NCI-H69 (cell line): Measurements from ENCODE around the gene MELK.
"Not testable (repeated sequence)": the region's sequence is repeated elsewhere in the genome, so short reads cannot be mapped to it uniquely, and the experiment has no call there.

Source experiments
- DNase-seq: peaks from one replicate; lab custom pipeline; 2025; lab: John Stamatoyannopoulos, UW

MELK gene

DNA sequence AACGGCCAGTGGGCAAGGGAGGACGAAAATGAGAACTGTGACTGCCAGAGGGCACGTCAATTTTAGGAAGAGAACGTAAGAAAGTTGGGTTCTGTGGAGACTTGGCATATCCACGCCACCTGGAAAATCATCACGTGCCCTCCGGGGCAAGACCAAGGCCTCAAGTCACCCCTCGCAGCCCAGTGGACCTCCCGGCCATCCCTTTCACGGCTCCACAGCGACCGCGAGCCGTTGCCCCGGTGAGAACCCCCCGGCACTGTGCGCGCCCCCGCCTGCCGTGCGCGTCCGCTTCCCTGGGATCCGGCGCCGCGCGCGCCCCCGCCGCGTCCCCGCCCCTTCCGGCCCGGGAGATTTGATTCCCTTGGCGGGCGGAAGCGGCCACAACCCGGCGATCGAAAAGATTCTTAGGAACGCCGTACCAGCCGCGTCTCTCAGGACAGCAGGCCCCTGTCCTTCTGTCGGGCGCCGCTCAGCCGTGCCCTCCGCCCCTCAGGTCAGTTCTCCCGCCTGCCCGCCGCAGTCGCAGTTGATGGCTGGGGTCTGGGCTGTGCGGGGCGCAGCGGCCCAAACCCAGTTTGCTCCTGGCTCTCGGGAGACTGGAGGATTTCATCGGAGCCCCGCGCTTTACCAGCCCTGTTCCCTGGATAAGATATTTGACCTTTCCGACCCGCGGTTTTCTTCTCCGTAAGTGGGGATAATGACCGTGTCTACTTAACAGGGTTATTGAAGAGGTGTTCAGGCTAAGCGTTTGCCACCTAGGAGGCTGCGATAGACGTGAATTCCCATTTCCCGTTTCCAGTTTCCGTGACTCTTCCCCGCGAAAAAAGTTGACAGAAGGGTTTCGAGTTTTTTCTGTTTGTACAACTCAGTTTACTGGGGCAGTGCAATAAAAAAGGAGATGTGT lies at the start of gene MELK:
Gene MELK (plus strand): TSS at position 381 of the 904 bp plus-strand sequence. CDS start 8,787 bp downstream, outside the sequence.
- DNase-seq: peak; percentile 97

DNA sequence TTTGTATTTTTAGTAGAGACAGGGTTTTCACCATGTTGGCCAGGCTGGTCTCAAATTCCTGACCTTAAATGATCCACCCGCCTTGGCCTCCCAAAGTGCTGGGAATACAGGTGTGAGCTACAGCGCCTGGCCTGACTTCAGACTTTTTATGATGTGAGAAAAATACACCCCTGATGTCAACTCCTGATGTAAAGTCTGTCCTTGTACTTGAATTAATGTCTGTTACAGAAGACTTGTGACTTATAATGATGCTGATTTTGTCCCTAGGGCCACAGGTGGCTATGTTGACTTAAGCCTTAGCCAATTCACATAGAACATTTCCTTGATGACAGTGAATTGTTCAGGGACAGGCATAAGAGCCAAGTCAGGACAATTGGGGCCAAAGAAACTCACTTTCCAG lies 42.5 kb upstream of the MELK start:
- DNase-seq: peak; percentile 88

DNA sequence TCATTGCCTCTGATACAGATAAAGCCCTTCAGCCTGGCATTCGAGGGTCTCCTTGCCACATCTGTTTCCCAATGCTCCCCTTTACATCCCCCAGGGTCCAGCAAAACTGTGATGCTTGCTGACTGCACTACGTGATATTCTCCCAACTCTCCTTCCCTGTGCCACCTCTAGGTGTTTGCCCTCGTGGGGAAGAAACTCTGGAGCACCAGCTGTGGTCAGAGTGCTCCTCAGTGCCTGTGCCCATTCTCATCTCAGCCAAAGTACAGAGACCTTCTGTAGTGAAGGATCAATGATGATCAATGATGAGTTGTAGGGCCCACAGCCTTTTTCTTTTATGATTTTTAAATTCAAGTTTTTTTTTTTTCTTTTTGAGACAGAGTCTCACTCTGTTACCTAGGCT lies 40.3 kb upstream of the MELK start:
- no peak for DNase-seq

DNA sequence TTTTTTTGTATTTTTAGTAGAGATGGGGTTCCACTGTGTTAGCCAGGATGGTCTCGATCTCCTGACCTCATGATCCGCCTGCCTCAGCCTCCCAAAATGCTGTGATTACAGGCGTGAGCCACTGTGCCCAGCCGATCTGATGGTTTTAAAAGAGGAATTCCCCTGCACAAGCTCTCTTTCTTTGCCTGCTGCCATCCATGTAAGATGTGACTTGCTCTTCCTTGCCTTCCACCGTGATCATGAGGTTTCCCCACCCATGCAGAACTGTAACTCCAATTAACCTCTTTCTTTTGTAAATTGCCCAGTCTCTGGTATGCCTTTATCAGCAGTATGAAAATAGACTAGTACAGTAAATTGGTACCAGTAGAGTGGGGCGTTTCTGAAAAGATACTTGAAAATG lies 39.0 kb upstream of the MELK start:
- DNase-seq: not testable (repeated sequence)

DNA sequence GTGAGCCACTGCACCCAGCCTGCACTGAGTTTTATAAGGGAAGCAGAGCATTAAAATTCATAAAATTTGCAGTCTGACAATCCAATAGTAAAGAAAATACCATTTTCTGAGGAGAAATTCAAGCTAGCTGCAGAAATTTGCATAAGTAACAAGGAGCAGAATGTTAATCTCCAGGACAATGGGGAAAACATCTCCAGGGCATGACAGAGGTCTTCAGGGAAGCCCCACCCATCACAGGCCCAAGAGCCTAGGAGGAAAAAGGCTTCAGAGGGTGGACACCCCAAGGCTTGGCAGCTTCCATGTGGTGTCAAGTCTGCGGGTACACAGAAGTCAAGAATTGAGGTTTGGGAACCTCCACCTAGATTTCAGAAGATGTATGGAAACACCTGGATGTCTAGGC lies 37.6 kb upstream of the MELK start:
- no peak for DNase-seq

DNA sequence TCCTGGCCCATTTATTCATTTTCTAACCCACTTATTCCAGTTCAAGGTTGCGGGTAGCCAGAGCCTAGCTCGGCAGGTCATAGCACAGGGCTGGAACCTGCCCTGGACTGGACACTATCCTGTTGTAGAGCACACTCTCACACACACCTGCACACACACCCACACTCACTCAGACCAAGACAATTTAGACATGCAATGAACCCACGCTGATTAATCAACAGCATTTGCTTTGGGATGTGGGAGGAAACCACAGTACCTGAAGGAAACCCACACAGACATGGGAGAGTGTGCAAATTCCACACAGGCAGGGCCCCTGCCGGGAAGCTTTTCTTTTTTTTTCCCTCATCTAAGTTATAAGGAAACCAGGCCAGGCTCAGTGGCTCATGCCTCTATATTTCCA lies 34.8 kb upstream of the MELK start:
- no peak for DNase-seq

DNA sequence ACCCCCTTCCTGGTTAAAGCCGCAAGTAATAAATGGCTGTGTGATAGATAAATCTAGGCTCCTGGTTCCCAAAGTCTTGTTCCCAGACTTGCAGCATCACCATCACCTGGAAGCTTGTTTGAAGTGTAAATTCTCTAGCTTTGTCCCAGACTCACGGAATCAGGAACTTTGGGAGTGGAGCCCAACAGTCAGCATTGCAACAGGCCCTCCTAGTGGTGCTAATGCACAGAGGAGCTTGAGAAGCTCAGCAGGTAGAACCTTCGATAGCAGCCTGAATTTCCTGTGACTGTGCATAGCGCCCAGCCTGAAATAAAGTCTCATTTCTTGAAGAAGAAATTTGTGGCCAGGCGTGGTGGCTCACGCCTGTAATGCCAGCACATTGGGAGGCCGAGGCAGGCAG lies 30.3 kb upstream of the MELK start:
- peak; percentile 32 for DNase-seq

DNA sequence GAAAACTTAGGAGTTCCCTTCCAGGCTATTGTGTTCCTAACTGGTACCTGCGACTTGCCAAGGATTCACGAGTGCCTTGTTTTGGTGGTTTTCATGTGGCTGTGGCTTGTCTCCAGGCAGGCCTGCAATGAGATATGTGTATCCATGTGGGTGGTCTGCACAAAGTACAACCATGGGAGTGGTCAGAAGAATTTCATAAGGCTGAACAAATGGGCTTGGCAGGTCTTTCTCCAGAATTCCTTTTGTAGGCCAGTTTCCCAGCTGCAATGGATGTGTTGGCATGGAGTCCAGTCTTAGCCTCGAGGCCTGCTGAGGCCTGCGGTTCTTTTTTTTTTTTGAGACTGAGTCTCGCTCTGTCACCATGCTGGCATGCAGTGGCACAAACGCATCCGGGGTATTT lies 28.8 kb upstream of the MELK start:
- DNase-seq: no peak

DNA sequence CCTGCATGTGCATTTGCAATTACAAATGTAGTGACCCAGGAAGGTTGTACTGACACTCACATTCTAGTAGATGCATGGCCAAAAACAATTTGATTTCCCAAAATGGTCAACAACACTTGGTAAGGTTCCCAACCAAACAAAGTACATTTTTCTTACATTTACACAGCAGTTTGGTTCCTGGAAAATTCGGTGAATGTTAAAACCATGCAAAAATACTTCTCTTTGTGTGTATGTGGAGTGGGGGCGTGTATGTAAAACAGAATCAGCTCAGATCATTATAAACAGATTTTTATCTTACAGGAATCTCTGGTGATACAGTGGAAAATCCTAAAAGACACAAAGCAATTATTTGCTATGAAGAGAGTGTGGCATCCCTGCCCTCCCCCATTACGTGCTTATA lies 25.1 kb upstream of the MELK start:
- no peak for DNase-seq

DNA sequence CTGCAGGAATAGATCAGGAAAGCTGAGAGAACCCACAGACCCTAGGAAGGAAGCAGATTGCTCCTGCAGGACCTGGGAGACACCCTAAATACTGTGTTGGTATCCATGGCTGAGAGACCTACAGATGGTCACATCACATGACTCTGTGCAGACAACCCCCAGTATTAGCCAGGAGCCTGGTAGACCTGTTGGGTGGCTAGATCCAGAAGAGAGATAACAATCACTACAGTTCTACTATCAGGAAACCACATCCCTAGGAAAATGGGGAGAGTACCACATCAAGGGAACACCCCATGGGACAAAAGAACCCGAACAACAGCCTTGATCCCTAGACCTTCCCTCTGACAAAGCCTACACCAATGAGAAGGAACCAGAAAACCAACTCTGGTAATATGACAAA lies 24.2 kb upstream of the MELK start:
- no peak for DNase-seq

DNA sequence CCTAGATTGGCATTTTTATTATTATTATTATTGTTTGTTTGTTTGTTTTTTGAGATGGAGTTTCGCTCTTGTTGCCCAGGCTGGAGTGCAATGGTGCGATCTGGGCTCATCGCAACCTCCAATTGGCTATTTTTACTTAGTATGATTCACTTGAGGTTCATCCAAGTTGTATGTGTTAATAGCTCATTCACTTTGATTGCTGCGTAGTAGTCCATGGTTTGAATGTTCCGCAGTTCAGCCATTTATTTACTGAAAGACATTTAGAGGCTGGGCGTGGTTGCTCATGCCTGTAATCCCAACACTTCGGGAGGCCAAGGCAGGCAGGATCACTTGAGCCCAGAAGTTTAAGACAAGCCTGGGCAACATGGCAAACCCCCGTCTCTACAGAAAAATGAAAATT lies 22.6 kb upstream of the MELK start:
- DNase-seq: no peak

DNA sequence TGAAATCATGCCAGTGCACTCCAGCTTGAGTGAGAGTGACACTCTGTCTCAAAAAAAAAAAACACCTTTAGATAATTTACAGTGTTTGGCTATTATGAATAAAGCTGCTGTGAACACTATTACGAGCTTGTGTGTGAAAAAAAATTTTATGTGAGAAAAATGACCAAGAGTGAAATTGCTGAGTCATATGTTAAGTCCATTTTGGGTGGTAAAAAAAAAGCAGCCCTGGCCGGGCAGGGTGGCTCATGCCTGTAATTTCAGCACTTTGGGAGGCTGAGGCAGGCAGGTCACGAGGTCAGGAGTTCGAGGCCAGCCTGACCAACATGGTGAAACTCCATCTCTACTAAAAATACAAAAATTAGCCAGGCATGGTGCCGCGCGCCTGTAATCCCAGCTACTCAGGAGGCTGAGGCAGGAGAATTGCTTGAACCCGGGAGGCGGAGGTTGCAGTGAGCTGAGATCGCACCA lies 22.0 kb upstream of the MELK start:
- not testable (repeated sequence) for DNase-seq

DNA sequence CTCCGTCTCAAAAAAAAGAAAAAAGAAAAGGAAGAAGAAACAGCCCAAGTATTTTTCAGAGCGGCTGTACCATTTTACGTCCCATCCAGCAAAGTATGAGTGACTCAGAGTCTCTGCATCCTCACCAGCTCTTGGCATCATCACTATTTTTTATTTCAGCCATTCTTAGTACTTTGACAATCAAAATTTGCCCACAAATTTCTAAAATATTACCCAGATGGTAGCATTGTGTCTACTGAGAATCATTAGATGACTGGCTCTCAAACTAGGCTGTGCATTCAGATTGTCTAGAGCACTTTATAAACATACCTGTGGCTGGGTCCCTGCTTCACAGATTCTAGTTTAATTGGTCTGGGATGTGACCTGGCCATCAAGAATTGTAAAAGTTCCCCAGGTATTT lies 21.6 kb upstream of the MELK start:
- DNase-seq: no peak

DNA sequence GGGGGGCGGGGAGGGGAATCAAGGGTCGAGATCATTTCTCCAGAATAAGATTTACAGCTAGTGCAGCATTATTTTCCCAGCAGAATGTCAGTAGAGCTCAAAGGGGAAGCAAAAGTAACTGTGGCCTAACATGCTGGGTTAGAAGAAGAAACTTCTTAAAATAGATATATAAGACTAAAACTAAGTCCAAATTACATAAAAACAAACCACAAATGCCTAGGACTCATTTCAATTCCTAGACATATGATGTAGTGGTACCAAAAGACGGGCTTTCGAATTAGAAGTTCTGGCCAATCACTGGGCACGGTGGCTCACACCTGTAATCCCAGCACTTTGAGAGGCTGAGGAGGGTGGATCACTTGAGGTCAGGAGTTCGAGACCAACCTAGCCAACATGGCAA lies 20.8 kb upstream of the MELK start:
- DNase-seq: no peak

DNA sequence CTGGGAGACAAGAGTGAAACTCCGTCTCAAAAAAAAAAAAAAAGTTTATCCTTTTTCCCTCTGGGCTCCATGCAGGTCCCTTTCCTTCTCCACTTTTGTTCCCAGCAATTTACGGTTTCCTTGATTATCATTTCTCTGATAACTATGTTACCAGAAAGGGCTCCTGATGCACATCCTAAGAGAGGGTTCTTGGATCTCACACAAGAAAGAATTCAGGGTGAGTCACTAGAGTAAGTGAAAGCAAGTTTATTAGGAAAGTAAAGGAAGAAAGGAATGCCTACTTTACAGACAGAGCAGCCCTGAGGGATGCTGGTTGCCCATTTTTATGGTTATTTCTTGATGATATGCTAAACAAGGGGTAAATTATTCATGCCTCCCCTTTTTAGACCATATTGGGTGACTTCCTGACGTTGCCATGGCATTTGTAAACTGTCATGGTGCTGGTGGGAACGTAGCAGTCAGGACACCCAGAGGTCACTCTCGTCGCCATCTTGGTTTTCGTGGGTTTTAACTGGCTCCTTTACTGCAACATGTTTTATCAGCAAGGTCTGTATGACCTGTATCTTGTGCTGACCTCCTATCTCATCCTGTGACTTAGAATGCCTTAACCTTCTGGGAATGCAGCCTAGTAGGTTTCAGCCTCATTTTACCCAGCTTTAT lies 13.5 kb upstream of the MELK start:
- no peak for DNase-seq

DNA sequence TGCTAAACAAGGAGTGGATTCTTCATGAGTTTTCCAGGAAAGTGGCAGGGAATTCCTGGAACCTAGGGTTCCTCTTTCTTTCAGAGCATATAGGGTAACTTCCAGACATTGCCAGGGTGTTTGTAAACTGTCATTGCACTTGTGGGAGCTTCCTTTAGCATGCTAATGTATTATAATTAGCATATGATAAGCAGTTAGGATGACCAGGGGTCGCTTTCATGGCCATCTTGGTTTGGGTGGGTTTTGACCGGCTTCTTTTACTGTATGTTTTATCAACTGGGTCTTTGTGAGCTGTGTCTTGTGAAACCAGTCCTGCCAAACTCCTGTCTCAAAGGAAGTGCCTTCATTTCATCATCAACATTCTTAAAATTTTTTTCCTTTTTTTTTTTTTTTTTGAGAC lies 11.9 kb upstream of the MELK start:
- no peak for DNase-seq

DNA sequence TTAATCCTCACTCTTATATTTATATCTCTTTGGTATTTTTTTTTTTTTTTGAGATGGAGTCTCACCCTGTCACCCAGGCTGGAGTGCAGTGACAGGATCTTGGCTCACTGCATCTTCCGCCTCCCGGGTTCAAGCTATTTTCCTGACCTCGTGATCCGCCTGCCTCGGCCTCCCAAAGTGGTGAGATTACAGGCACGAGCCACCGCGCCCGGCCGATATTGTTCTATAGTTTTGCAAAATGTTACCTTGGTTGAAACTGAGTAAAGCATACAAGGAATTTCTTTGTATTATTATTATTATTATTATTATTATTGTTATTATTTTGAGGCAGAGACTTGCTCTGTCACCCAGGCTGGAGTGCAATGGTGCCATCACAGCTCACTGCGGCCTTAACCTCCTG lies 9.9 kb upstream of the MELK start:
- not testable (repeated sequence) for DNase-seq

DNA sequence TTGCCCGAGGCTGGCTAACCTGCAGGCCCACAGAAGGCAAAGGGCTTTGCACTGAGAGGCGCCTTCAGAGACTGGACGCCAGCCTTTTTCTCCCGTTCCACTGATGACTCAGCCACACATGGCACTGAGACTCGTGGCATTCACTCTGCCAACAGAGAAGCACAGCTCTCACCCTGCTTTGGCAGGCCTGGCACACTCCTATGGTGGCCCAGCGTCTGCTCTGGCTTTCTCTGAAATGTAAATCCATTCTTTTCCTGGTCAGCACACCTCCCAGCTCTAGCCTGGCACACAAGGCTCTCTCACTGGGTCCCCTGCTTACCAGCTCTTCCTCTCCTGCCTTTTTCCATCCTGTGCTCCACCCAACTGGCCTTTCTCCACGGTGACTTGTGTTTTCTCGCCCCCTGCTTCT lies 5.9 kb upstream of the MELK start:
- DNase-seq: no peak

DNA sequence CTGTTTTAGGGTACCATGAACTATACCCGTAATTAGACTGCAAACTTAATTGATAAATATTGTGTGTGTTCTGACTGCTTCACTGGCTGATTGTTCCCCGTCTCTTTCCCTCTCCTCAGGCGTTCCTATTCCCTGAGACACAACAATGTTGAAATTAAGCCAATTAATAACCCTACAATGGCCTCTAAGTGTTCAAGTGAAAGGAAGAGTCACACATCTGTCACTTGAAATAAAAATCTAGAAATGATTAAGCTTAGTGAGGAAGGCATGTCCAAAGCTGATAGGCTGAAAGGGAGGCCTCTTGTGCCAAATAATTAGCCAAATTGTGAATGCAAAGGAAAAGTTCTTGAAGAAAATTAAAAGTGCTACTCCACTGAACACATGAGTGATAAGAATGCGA lies 4.0 kb upstream of the MELK start:
- not testable (repeated sequence) for DNase-seq

DNA sequence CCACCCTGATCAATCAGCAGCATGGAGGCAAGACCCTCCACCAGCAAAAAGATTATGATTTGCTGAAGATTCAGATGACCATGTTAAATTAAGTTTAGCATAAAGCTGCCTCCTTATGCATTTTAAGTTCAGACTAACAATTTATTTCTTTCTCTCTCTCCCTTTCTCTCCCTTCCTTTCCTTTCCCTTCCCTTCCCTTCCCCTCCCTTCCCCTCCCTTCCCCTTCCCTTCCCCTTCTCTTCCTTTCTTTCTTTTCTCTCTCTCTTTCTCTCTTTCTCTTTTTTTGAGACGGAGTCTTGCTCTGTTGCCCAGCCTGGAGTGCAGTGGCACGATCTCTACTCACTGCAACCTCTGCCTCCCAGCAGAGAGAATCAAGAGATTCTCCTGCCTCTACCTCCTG lies 1.4 kb upstream of the MELK start:
- no peak for DNase-seq

DNA sequence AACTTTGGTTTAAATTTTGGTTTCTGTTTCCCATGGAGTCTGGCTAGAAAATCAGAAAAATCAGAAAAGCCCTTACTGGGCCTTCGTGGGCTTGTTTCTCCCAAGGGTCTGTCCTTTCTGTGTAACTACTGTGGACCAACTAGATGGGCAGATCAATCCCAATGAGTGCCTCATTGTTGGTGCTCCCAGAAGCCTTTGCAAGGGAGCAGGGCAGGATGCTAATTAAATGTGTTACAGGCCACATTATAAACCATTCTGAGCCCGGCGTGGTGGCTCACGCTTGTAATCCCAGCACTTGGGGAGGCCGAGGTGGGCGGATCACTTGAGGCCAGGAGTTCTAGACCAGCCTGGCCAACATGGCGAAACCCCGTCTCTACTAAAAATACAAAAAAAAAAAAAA lies 1.4 kb downstream of the MELK start:
- peak; percentile 9 for DNase-seq

DNA sequence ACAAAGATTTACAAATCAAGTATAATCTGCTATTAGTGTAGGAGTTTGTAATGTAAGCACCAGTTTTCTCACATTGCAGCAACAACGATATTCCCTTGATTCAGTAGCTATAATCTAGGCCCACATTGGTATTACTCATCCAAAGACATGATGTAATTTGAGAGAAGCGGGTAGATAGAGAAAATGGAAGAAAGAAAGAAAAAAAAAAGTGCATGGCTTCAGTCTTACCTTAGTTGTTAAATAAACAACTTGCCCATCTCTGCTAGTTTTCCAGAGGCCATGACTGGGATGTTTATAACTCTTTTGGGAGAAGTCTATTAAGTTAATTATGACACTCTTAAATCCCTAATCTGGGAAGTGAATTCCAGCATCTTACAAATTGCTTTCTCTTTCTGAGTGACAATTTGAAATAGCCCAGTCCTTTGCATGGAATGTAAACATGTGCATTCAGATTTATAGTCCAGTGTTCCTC lies 2.8 kb downstream of the MELK start:
- no peak for DNase-seq

DNA sequence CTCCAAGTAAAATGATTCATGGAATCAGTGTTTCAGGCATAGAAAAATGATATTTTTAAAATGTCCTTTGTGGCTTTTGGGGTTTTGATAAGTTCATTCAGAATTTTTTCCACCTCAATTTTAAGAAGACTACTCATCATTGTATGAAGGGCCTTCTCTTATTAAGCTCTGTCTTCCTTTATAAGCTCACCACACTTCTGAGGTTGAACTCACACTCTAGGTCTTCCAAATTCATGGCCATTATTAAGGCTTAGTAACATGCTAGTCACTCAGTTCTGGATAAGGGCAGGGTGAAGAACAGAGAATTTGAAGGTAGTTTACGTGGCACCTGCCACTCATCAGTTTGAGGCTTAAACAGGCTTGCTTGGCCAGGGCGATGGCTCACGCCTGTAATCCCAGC lies 4.2 kb downstream of the MELK start:
- DNase-seq: no peak
